Ovary (tissue), 3 donors: ENCODE measurements around the gene SLC2A6.

Experiments used
- POLR2A ChIP-seq: fragments of 450-650 bp; IDR thresholded peaks from one replicate; pipeline ENCODE4 v1.6.1; 2017; ENCODE audit warnings: antibody characterized with exemption, mild to moderate bottlenecking, moderate library complexity
- TF ChIP-seq, protein P1 (sequence below), 3 donors: fragments of 450-650 bp in 2 of 3; fragments of 200-600 bp in 1 of 3; IDR thresholded peaks; one replicate each; pipeline versions ENCODE4 v1.5.1 to v1.8.0; 2016 to 2022; ENCODE audit warnings: antibody characterized with exemption in 3 of 3, mild to moderate bottlenecking in 1 of 3
- donor health status: DM: no; HTN: no; CAD: no.

GRCh38 chr9:133502112-133502511 is 23.2 kb upstream of the SLC2A6 start:
- no peak for TF ChIP-seq POLR2A
- TF ChIP-seq, protein P1, sequence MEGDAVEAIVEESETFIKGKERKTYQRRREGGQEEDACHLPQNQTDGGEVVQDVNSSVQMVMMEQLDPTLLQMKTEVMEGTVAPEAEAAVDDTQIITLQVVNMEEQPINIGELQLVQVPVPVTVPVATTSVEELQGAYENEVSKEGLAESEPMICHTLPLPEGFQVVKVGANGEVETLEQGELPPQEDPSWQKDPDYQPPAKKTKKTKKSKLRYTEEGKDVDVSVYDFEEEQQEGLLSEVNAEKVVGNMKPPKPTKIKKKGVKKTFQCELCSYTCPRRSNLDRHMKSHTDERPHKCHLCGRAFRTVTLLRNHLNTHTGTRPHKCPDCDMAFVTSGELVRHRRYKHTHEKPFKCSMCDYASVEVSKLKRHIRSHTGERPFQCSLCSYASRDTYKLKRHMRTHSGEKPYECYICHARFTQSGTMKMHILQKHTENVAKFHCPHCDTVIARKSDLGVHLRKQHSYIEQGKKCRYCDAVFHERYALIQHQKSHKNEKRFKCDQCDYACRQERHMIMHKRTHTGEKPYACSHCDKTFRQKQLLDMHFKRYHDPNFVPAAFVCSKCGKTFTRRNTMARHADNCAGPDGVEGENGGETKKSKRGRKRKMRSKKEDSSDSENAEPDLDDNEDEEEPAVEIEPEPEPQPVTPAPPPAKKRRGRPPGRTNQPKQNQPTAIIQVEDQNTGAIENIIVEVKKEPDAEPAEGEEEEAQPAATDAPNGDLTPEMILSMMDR (IDR thresholded peaks at IDR 0.05): no peak
